ENCODE measurements around the gene PIGQ. TPM values are rescaled to one million over a fixed set of nuclear protein-coding genes. Genes with fewer than 3 reads are reported as not detected.

Gene PIGQ
- total and polyA plus RNA-seq, 2 donors: 14.4 to 65.4 TPM

- Histone ChIP-seq H3K4me3 (ENCODE audit: low read length in 2 of 2) (no peak overlapping the region), H3K27me3 (ENCODE audit: control insufficient read depth in 2 of 2, insufficient read depth in 1 of 2, low read length in 1 of 2) (peaks cover 0 to 15% of the 10 kb centered on the region in 2 donors), H3K36me3 (ENCODE audit: control insufficient read depth in 2 of 2, insufficient read depth in 2 of 2, low read length in 1 of 2) (peaks cover 13 to 44% of the 10 kb centered on the region in 2 donors), H3K4me1 (ENCODE audit: control insufficient read depth in 2 of 2, insufficient read depth in 2 of 2, low read length in 2 of 2) (peaks cover 0 to 9% of the 10 kb centered on the region in 2 donors), H3K9me3 (ENCODE audit: control insufficient read depth in 2 of 2, insufficient read depth in 1 of 2, low read length in 1 of 2) (no peaks in the 10 kb centered on the region), H3K27ac (ENCODE audit: low read depth in 1 of 2, low read length in 1 of 2) (no peak overlapping the region)
- no peak for DNase-seq (ENCODE audit: low read depth in 6 of 9, low spot score in 9 of 9)
- 97% methylated on average over 29 of the region's 29 CpGs for WGBS
Measured at GRCh38 chr16:626787-627453, 57.2 kb downstream of the PIGQ start.

- Histone ChIP-seq H3K27me3 (ENCODE audit: control insufficient read depth in 2 of 2, insufficient read depth in 1 of 2, low read length in 1 of 2) (peaks cover 0 to 15% of the 10 kb centered on the region in 2 donors), H3K27ac (ENCODE audit: low read depth in 1 of 2, low read length in 1 of 2) (no peak overlapping the region), H3K4me3 (ENCODE audit: low read length in 2 of 2) (no peak overlapping the region), H3K36me3 (ENCODE audit: control insufficient read depth in 2 of 2, insufficient read depth in 2 of 2, low read length in 1 of 2) (peaks cover 13 to 46% of the 10 kb centered on the region in 2 donors), H3K4me1 (ENCODE audit: control insufficient read depth in 2 of 2, insufficient read depth in 2 of 2, low read length in 2 of 2) (peaks cover 0 to 9% of the 10 kb centered on the region in 2 donors), H3K9me3 (ENCODE audit: control insufficient read depth in 2 of 2, insufficient read depth in 1 of 2, low read length in 1 of 2) (no peaks in the 10 kb centered on the region)
- WGBS: 95% methylated on average over 50 of the region's 50 CpGs
- no peak for DNase-seq (ENCODE audit: low read depth in 6 of 9, low spot score in 9 of 9)
Measured at GRCh38 chr16:627454-628239, 57.9 kb downstream of the PIGQ start.

DNA sequence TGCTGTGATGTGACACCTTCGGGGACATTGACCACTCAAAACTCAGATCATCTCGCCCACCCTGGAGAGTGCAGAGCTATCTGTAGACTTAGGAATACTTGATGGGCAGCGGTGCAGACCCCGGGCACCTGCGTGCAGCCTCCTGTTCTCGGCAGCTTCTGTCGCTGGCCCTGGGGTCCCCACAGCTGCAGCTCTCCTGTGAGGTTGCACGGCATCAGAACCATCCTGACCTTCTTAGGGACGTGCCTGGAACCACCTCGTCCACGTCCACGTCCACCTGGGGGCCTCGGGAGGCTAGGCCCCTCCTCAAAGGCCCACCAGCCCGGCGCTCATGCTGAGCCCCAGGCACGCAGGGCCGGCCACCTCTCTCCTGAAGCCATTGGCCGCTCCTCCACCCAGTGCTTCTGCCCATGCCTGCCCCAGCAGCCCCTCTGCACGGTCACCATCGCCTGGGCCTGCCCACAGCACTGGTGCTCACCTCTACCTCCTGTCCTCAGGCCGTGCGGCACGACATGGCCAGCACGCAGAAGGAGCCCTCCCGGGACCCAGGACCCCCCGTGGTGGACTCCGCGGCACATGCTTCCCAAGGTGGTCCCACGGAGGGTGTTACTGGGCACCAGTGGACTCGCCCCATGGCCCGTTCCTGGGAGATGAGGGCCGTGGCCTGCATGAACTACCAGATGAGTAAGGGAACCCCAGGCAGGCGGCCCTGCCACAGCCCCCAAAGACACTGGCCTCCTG is 58.7 kb downstream of the PIGQ start:
- 97% methylated on average over 33 of the region's 33 CpGs for WGBS
- Histone ChIP-seq H3K27me3 (ENCODE audit: control insufficient read depth in 2 of 2, insufficient read depth in 1 of 2, low read length in 1 of 2) (peaks cover 0 to 15% of the 10 kb centered on the region in 2 donors), H3K9me3 (ENCODE audit: control insufficient read depth in 2 of 2, insufficient read depth in 1 of 2, low read length in 1 of 2) (no peaks in the 10 kb centered on the region), H3K4me1 (ENCODE audit: control insufficient read depth in 2 of 2, insufficient read depth in 2 of 2, low read length in 2 of 2) (peaks cover 0 to 9% of the 10 kb centered on the region in 2 donors), H3K27ac (ENCODE audit: low read depth in 1 of 2, low read length in 1 of 2) (no peak overlapping the region), H3K4me3 (ENCODE audit: low read length in 2 of 2) (no peak overlapping the region), H3K36me3 (ENCODE audit: control insufficient read depth in 2 of 2, insufficient read depth in 2 of 2, low read length in 1 of 2) (peaks cover 13 to 54% of the 10 kb centered on the region in 2 donors)
- no peak for DNase-seq (ENCODE audit: low read depth in 6 of 9, low spot score in 9 of 9)

DNA sequence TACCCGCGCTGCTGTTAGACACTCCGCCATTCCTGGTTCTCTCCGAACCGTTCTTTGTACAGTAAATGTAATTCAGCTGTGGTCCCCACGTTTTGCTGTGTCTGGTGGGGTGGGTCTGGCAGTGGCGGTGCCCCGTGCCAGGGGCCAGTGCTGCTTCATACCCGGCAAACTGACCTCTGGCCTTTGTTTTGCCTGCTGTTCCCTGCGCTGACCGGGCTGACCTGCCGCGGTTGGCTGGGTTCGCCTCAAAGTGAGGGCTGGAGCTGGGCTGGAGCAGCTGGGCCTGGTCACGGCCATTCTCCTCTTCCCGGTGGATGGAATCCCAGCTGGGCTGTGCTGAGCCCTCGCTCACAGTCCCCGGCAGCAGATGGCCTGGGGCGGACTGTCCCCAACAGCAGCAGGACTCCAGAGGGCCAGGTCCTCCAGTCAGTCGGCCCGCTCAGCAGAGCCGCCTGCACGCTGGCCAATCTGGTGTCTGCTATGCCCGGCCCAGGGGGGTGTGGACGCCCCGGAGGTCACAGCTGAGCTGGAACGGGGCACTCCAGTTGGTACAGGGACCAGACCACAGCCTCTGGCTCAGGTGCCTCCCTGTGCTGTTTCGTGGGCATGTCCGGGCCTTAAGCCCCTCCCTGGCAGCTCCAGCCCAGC is 59.5 kb downstream of the PIGQ start:
- WGBS: 94% methylated on average over 29 of the region's 29 CpGs
- H3K27ac ChIP-seq (ENCODE audit: low read depth in 1 of 2, low read length in 1 of 2): no peak overlapping the region
- DNase-seq (ENCODE audit: low read depth in 6 of 9, low spot score in 9 of 9): no peak
- H3K9me3 ChIP-seq (ENCODE audit: control insufficient read depth in 2 of 2, insufficient read depth in 1 of 2, low read length in 1 of 2): no peaks in the 10 kb centered on the region
- H3K4me1 ChIP-seq (ENCODE audit: control insufficient read depth in 2 of 2, insufficient read depth in 2 of 2, low read length in 2 of 2): peaks cover 0 to 9% of the 10 kb centered on the region in 2 donors
- H3K36me3 ChIP-seq (ENCODE audit: control insufficient read depth in 2 of 2, insufficient read depth in 2 of 2, low read length in 1 of 2): peaks cover 15 to 60% of the 10 kb centered on the region in 2 donors
- H3K4me3 ChIP-seq (ENCODE audit: low read length in 2 of 2): no peak overlapping the region
- H3K27me3 ChIP-seq (ENCODE audit: control insufficient read depth in 2 of 2, insufficient read depth in 1 of 2, low read length in 1 of 2): peaks cover 0 to 15% of the 10 kb centered on the region in 2 donors

GRCh38 chr16:629833-630248 is 60.1 kb downstream of the PIGQ start:
- no peak for DNase-seq (ENCODE audit: low read depth in 6 of 9, low spot score in 9 of 9)
- H3K4me1 ChIP-seq (ENCODE audit: control insufficient read depth in 2 of 2, insufficient read depth in 2 of 2, low read length in 2 of 2): peaks cover 0 to 12% of the 10 kb centered on the region in 2 donors
- peaks cover 0 to 15% of the 10 kb centered on the region in 2 donors for H3K27me3 ChIP-seq (ENCODE audit: control insufficient read depth in 2 of 2, insufficient read depth in 1 of 2, low read length in 1 of 2)
- WGBS: 85% methylated on average over 11 of the region's 11 CpGs
- H3K4me3 ChIP-seq (ENCODE audit: low read length in 2 of 2): no peak overlapping the region
- peaks cover 20 to 60% of the 10 kb centered on the region in 2 donors for H3K36me3 ChIP-seq (ENCODE audit: control insufficient read depth in 2 of 2, insufficient read depth in 2 of 2, low read length in 1 of 2)
- H3K27ac ChIP-seq (ENCODE audit: low read depth in 1 of 2, low read length in 1 of 2): no peak overlapping the region
- no peaks in the 10 kb centered on the region for H3K9me3 ChIP-seq (ENCODE audit: control insufficient read depth in 2 of 2, insufficient read depth in 1 of 2, low read length in 1 of 2)

GRCh38 chr16:630249-630814 is 60.6 kb downstream of the PIGQ start:
- DNase-seq (ENCODE audit: low read depth in 6 of 9, low spot score in 9 of 9): no peak
- H3K4me3 ChIP-seq (ENCODE audit: low read length in 2 of 2): no peak overlapping the region
- peaks cover 20 to 56% of the 10 kb centered on the region in 2 donors for H3K36me3 ChIP-seq (ENCODE audit: control insufficient read depth in 2 of 2, insufficient read depth in 2 of 2, low read length in 1 of 2)
- peaks cover 0 to 15% of the 10 kb centered on the region in 2 donors for H3K27me3 ChIP-seq (ENCODE audit: control insufficient read depth in 2 of 2, insufficient read depth in 1 of 2, low read length in 1 of 2)
- 69% methylated on average over 29 of the region's 29 CpGs for WGBS
- H3K27ac ChIP-seq (ENCODE audit: low read depth in 1 of 2, low read length in 1 of 2): no peak overlapping the region
- peaks cover 3 to 17% of the 10 kb centered on the region in 2 donors for H3K4me1 ChIP-seq (ENCODE audit: control insufficient read depth in 2 of 2, insufficient read depth in 2 of 2, low read length in 2 of 2)
- H3K9me3 ChIP-seq (ENCODE audit: control insufficient read depth in 2 of 2, insufficient read depth in 1 of 2, low read length in 1 of 2): no peaks in the 10 kb centered on the region

GRCh38 chr16:630815-631405 is 61.1 kb downstream of the PIGQ start, which contains the start of gene WFIKKN1:
TSS of gene WFIKKN1 (plus strand) at chr16:630985. CDS start at chr16:631254, 269 bp downstream.
- Histone ChIP-seq H3K4me1 (ENCODE audit: control insufficient read depth in 2 of 2, insufficient read depth in 2 of 2, low read length in 2 of 2) (peaks cover 7 to 21% of the 10 kb centered on the region in 2 donors), H3K36me3 (ENCODE audit: control insufficient read depth in 2 of 2, insufficient read depth in 2 of 2, low read length in 1 of 2) (peaks cover 18 to 50% of the 10 kb centered on the region in 2 donors), H3K27ac (ENCODE audit: low read depth in 1 of 2, low read length in 1 of 2) (no peak within 1 kb of the TSS), H3K27me3 (ENCODE audit: control insufficient read depth in 2 of 2, insufficient read depth in 1 of 2, low read length in 1 of 2) (peaks cover 0 to 15% of the 10 kb centered on the region in 2 donors), H3K9me3 (ENCODE audit: control insufficient read depth in 2 of 2, insufficient read depth in 1 of 2, low read length in 1 of 2) (no peaks in the 10 kb centered on the region), H3K4me3 (ENCODE audit: low read length in 2 of 2) (no peak within 1 kb of the TSS)
- 7% methylated on average over 23 of the region's 23 CpGs for WGBS
- DNase-seq (ENCODE audit: low read depth in 6 of 9, low spot score in 9 of 9): no peak

- Histone ChIP-seq H3K4me1 (ENCODE audit: control insufficient read depth in 2 of 2, insufficient read depth in 2 of 2, low read length in 2 of 2) (peaks cover 7 to 25% of the 10 kb centered on the region in 2 donors), H3K27ac (ENCODE audit: low read depth in 1 of 2, low read length in 1 of 2) (no peak overlapping the region), H3K27me3 (ENCODE audit: control insufficient read depth in 2 of 2, insufficient read depth in 1 of 2, low read length in 1 of 2) (peaks cover 0 to 15% of the 10 kb centered on the region in 2 donors), H3K36me3 (ENCODE audit: control insufficient read depth in 2 of 2, insufficient read depth in 2 of 2, low read length in 1 of 2) (peaks cover 18 to 42% of the 10 kb centered on the region in 2 donors), H3K9me3 (ENCODE audit: control insufficient read depth in 2 of 2, insufficient read depth in 1 of 2, low read length in 1 of 2) (peaks cover 0 to 6% of the 10 kb centered on the region in 2 donors), H3K4me3 (ENCODE audit: low read length in 2 of 2) (no peak overlapping the region)
- 91% methylated on average over 9 of the region's 9 CpGs for WGBS
- no peak for DNase-seq (ENCODE audit: low read depth in 6 of 9, low spot score in 9 of 9)
Measured at GRCh38 chr16:631808-632358, 62.1 kb downstream of the PIGQ start.

All from thymus (tissue), 11 donors.